Common myeloid progenitor, CD34-positive (primary cell): Measurements from ENCODE around the gene STC2.

Source experiments
- CTCF ChIA-PET: fragments of 350-600 bp; sonication (Branson Sonifier 250); formaldehyde crosslinking; loops from one replicate; lab custom pipeline; 2021; ENCODE audit warnings: antibody characterized with exemption; lab: Charles Lee
- POLR2A ChIA-PET: fragments of 350-600 bp; sonication (Branson Sonifier 250); formaldehyde crosslinking; loops from one replicate; lab custom pipeline; 2021; ENCODE audit warnings: antibody characterized with exemption; lab: Charles Lee
- DNase-seq, 3 donors: peaks; one replicate each; pipeline versions ENCODE4 v3.0.0 to v3.0.0-alpha.2; 2013
- H3K27ac ChIP-seq, 2 experiments: 1 replicate in 1 of 2; 2 replicates in 1 of 2; pipeline ENCODE4 v1.7.0; 2013; ENCODE audit warnings: inconsistent platforms in 2 of 2, low read length in 2 of 2, mild to moderate bottlenecking in 2 of 2, low read depth in 1 of 2, moderate library complexity in 1 of 2; ENCODE audit not compliant: severe bottlenecking in 2 of 2, insufficient read depth in 1 of 2, poor library complexity in 1 of 2
- H3K27me3 ChIP-seq, 5 experiments: replicated peaks in 2 of 5; 1 replicate in 3 of 5; 2 replicates in 2 of 5; pipeline versions ENCODE4 v1.6.1 to v1.7.0; 2013; ENCODE audit warnings: low read length in 4 of 5, mild to moderate bottlenecking in 2 of 5, moderate library complexity in 2 of 5, inconsistent platforms in 1 of 5; ENCODE audit not compliant: insufficient read depth in 5 of 5, control insufficient read depth in 4 of 5
- H3K36me3 ChIP-seq, 4 experiments: 1 replicate in 2 of 4; 2 replicates in 2 of 4; pipeline versions ENCODE4 v1.6.1 to v1.7.0; 2013; ENCODE audit warnings: low read length in 3 of 4, control low read depth in 1 of 4, mild to moderate bottlenecking in 1 of 4; ENCODE audit not compliant: control insufficient read depth in 4 of 4, insufficient read depth in 4 of 4
- H3K4me1 ChIP-seq, 4 experiments: 1 replicate in 3 of 4; 2 replicates in 1 of 4; pipeline versions ENCODE4 v1.6.1 to v1.7.1; 2013; ENCODE audit warnings: low read length in 3 of 4, mild to moderate bottlenecking in 3 of 4, control low read depth in 1 of 4, inconsistent platforms in 1 of 4, moderate library complexity in 1 of 4; ENCODE audit not compliant: control insufficient read depth in 4 of 4, insufficient read depth in 4 of 4; ENCODE audit errors: control extremely low read depth in 1 of 4
- H3K4me3 ChIP-seq, 7 experiments: 1 replicate in 4 of 7; 2 replicates in 3 of 7; pipeline versions ENCODE4 v1.5.1 to v1.7.0; 2013; ENCODE audit warnings: mild to moderate bottlenecking in 7 of 7, low read length in 6 of 7, moderate library complexity in 6 of 7, inconsistent platforms in 2 of 7, low read depth in 2 of 7, control low read depth in 1 of 7; ENCODE audit not compliant: insufficient read depth in 4 of 7, control insufficient read depth in 1 of 7; ENCODE audit errors: extremely low read depth in 1 of 7
- H3K9me3 ChIP-seq, 5 experiments: 1 replicate in 4 of 5; 2 replicates in 1 of 5; pipeline versions ENCODE4 v1.6.1 to v1.7.1; 2013; ENCODE audit warnings: low read length in 4 of 5, mild to moderate bottlenecking in 2 of 5, inconsistent platforms in 1 of 5, low read depth in 1 of 5, moderate library complexity in 1 of 5; ENCODE audit not compliant: control insufficient read depth in 4 of 5, insufficient read depth in 2 of 5; ENCODE audit errors: control extremely low read depth in 1 of 5
- WGBS: methylation state at CpG from one replicate; pipeline ENCODE4 v1.1.5; 2013; ENCODE audit not compliant: insufficient coverage; 5-methylcytosine and 5-hydroxymethylcytosine counted together

The STC2 gene

DNA sequence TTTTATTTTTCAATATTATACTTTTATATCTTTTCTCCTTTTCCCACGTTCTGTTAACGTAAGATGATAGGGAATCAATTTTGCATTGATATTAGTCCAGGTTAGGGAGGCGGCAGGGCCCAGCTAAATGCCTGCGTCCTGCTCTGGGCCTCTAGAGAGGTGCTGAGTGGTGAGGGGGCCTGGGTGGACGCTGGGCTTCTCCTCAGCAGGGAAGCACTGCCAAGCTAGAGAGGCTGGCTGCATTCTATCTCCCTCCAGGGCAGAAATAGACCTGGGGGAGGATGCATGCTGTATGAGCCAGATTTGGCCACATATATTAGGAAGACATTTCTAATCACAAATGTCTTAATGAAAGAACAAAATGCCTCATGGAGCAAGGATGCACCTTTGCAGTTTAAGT is 49.6 kb downstream of the STC2 start:
- peaks cover 0 to 47% (median 21%) of the 10 kb centered on the region in 5 experiments for H3K27me3 ChIP-seq

DNA sequence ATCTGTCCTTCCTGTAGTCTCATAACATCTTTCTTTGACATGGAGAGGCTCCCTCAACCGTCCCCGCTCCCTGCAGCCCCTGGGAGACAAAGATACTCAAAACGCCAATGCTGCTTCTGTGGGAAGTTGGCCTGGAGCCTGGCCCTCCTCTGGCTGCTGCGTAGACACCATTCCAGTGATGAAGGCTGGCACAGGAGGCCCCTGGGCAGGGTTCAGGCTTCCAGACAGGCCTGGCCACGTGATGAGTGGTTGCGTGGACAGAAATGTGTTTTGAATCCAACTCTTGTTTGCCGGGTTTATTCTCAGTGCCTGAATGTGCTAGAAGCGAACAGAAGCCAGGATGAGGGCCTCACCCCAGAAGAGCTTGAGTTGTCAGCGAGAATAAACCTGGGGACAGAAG is 50.0 kb downstream of the STC2 start:
- POLR2A ChIA-PET = no interaction called here
- peaks cover 0 to 4% (median 0%) of the 10 kb centered on the region in 5 experiments for H3K9me3 ChIP-seq
- no peak overlapping the region for H3K4me3 ChIP-seq
- CTCF ChIA-PET = no interaction called here
- H3K4me1 ChIP-seq = no peaks in the 10 kb centered on the region
- no peak overlapping the region for H3K27ac ChIP-seq
- no peak for DNase-seq
- no peaks in the 10 kb centered on the region for H3K36me3 ChIP-seq
- H3K27me3 ChIP-seq = peaks cover 0 to 42% (median 18%) of the 10 kb centered on the region in 5 experiments
- WGBS = 96% methylated on average over 9 of the region's 9 CpGs

More for the DNA sequence above, 49.6 kb downstream of the STC2 start:
- no peak for DNase-seq
- POLR2A ChIA-PET = no interaction called here
- Histone ChIP-seq H3K27ac (no peak overlapping the region), H3K4me1 (peaks cover 0 to 4% (median 3%) of the 10 kb centered on the region in 4 experiments), H3K9me3 (peaks cover 0 to 4% (median 0%) of the 10 kb centered on the region in 5 experiments), H3K4me3 (no peak overlapping the region), H3K36me3 (no peaks in the 10 kb centered on the region)
- CTCF ChIA-PET = no interaction called here
- 93% methylated on average over 5 of the region's 5 CpGs for WGBS

DNA sequence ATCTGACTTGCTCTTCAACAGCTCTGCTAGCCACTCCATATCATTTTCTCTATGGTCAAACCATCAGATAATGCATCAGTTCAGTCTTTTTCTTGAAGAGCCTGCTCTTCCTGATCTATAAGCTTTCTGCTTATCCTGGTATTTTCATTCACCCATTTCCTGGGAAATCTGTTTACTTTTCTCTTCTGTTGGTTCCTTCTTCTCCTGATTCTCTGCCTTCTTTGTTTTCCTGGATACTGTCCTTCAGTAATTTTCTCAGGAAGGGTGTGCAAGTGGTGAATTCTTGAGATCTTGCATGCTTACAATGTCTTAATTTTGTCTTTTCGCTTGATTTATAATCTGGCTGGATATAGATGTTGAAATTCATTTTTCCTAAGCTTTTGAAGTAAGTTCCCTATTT is 53.4 kb downstream of the STC2 start:
- peaks cover 0 to 7% (median 0%) of the 10 kb centered on the region in 5 experiments for H3K9me3 ChIP-seq
- H3K27me3 ChIP-seq = peaks cover 0 to 28% (median 7%) of the 10 kb centered on the region in 5 experiments
- H3K27ac ChIP-seq = no peak overlapping the region
- H3K4me1 ChIP-seq = no peaks in the 10 kb centered on the region
- H3K36me3 ChIP-seq = no peaks in the 10 kb centered on the region
- WGBS = no CpG with 5 or more reads among the region's 1 CpG
- DNase-seq = no peak
- ChIA-PET CTCF (no interaction called here), POLR2A (interaction anchor here (0.7 kb wide), 1 partner anchor 11 kb away, joined by 4 read pairs; no protein-coding TSS in a partner anchor)
- H3K4me3 ChIP-seq = no peak overlapping the region

- H3K4me3 ChIP-seq = no peak overlapping the region
- no peaks in the 10 kb centered on the region for H3K4me1 ChIP-seq
- DNase-seq = peak in 1 of 3 donors; percentile 8
- ChIA-PET POLR2A (no interaction called here), CTCF (no interaction called here)
- WGBS = 74% methylated on average over 5 of the region's 10 CpGs
- H3K27me3 ChIP-seq = peaks cover 0 to 28% (median 5%) of the 10 kb centered on the region in 5 experiments
- peaks cover 0 to 7% (median 0%) of the 10 kb centered on the region in 5 experiments for H3K9me3 ChIP-seq
- H3K36me3 ChIP-seq = no peaks in the 10 kb centered on the region
- no peak overlapping the region for H3K27ac ChIP-seq
These were observed 56.8 kb downstream of the STC2 start for GRCh38 chr5:173271419-173271818.

DNA sequence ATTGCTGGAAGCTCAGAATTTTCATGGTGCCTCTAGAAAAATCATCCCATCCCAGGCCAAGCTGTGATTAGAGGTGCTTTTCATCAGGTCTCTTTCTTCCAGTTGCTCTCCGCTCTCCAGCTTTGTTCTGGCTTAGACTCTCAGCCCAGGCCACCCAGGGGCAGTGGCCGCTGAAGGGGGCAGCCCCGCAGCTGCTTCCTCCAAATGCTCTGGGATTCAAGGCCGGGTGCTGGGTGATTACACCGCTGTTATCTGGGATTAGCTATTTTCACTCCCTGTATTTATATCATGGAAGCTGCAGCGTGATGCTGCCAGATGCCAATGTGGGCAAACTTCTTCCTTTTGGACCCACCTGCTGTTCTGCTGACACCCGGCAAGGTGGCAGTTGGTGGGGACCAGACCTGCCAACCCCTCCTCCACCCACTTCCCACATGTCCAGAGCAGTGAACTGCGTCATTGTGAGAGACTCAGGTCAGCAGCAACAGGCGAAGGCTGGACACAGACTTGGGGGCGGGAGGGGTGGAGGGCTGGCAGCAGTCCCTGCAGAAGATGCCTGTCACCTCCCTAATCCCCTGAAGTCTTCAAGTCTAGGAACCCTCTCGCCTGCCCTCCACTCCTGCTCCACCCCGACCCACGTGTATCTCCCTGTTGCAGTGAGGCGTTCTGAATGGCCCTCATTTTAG is 59.3 kb downstream of the STC2 start:
- Histone ChIP-seq H3K27me3 (peaks cover 2 to 43% (median 13%) of the 10 kb centered on the region in 5 experiments), H3K27ac (no peak overlapping the region), H3K4me3 (no peak overlapping the region), H3K9me3 (peaks cover 0 to 2% (median 0%) of the 10 kb centered on the region in 5 experiments), H3K4me1 (no peaks in the 10 kb centered on the region), H3K36me3 (no peaks in the 10 kb centered on the region)
- ChIA-PET POLR2A (no interaction called here), CTCF (no interaction called here)
- no peak for DNase-seq
- WGBS = 90% methylated on average over 10 of the region's 14 CpGs

GRCh38 chr5:173265433-173265832 is 62.8 kb downstream of the STC2 start:
- Histone ChIP-seq H3K36me3 (no peaks in the 10 kb centered on the region), H3K27ac (no peak overlapping the region), H3K27me3 (peaks cover 3 to 65% (median 16%) of the 10 kb centered on the region in 5 experiments), H3K9me3 (no peaks in the 10 kb centered on the region), H3K4me1 (no peaks in the 10 kb centered on the region), H3K4me3 (no peak overlapping the region)
- WGBS = 85% methylated on average over 8 of the region's 10 CpGs
- POLR2A ChIA-PET = no interaction called here
- no peak for DNase-seq
- CTCF ChIA-PET = interaction anchor here (0.7 kb wide), 1 partner anchor 72 kb away, joined by 3 read pairs; no protein-coding TSS in a partner anchor
